AG04449 (cell line): ENCODE data around the gene AMN.

ENCODE experiments used
- CTCF ChIA-PET: fragments of 350-600 bp; formaldehyde crosslinking; extraction: SDS; loops from one replicate; lab custom pipeline; 2021; ENCODE audit warnings: antibody characterized with exemption; lab: Yijun Ruan, JAX
- POLR2A ChIA-PET: fragments of 400-600, 350-600 bp; formaldehyde crosslinking; extraction: SDS; loops from one replicate; lab custom pipeline; 2020; ENCODE audit warnings: antibody characterized with exemption, inconsistent platforms; lab: Yijun Ruan, JAX
- DNase-seq: peaks from one replicate; pipeline ENCODE4 v3.0.0-alpha.2; 2010; ENCODE audit warnings: low read depth, low spot score
- H3K4me3 ChIP-seq: 2 replicates; pipeline ENCODE4 v1.5.1; 2011; ENCODE audit warnings: low read depth, mild to moderate bottlenecking, control low read depth, low read length
- TF ChIP-seq, protein P1 (sequence below): IDR thresholded peaks from one replicate; pipeline ENCODE4 v1.5.1; 2011; ENCODE audit warnings: mild to moderate bottlenecking, moderate library complexity, low read length, control low read depth, inconsistent platforms; ENCODE audit not compliant: insufficient read depth; ENCODE audit errors: missing control alignments

Gene AMN

DNA sequence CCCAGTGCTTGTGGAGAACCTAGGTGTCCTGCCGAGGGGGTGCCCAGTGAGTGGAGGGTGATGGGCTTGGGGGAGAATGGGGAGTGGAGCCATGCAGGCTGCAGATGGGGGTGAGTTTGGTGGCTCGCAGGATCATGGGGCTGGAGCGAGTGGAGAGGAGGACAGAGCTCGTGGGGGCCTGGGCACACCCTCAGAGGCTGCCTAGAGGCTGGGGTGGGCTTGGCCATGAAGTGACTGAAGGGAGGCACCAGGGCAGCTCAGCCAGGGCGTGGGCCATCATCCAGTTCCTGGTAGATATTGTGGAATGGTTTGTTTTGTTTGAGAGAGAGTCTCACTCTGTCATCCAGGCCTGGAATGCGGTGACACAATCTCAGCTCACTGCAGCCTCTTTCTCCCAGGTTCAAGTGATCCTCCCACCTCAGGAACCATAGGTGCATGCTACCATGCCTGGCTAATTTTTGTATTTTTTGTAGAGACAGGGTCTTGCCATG, 43.4 kb upstream of the AMN start:
- TF ChIP-seq, protein P1, sequence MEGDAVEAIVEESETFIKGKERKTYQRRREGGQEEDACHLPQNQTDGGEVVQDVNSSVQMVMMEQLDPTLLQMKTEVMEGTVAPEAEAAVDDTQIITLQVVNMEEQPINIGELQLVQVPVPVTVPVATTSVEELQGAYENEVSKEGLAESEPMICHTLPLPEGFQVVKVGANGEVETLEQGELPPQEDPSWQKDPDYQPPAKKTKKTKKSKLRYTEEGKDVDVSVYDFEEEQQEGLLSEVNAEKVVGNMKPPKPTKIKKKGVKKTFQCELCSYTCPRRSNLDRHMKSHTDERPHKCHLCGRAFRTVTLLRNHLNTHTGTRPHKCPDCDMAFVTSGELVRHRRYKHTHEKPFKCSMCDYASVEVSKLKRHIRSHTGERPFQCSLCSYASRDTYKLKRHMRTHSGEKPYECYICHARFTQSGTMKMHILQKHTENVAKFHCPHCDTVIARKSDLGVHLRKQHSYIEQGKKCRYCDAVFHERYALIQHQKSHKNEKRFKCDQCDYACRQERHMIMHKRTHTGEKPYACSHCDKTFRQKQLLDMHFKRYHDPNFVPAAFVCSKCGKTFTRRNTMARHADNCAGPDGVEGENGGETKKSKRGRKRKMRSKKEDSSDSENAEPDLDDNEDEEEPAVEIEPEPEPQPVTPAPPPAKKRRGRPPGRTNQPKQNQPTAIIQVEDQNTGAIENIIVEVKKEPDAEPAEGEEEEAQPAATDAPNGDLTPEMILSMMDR = no peak
- DNase-seq = no peak
- ChIA-PET POLR2A (interaction anchor here (0.6 kb wide), 1 partner anchor 147 kb away, joined by 3 read pairs; no protein-coding TSS in a partner anchor), CTCF (interaction anchor here (0.8 to 2.4 kb wide), 3 partner anchors 17 to 196 kb away, joined by 3 to 9 read pairs (median 5); no protein-coding TSS in a partner anchor)
- no peak overlapping the region for H3K4me3 ChIP-seq

DNA sequence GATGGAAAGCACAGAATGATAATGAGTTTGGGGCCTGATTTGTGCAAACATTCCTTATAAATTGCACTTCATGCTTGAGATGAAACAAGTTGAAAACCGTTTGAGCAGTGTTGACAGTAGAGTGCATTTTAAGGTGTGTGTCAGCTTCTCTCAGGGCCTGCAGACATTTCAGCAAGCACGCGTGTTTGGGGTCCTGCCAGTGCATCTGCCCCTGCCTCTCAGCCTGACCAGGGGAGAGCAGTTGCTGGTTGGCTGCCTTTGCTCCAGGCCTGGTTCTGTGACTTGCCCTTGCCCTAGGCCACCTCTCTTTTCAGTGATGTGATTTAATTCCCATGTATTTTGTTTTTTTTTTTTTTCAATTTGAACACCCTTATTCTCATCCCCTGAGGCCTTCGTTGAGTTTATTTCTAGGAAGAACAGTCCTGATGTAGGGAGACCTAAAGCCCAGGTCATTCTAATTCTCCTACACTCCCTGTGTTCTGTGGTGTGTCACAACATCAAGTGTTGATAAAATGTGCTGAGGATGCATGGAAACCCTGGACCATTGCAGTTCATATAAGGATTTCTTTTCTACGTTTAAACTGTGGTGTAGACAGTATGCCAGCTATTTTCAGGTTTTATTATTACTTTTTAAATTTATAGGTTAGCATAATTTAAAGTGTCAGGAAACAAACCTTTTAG, 40.1 kb upstream of the AMN start:
- H3K4me3 ChIP-seq = no peak overlapping the region
- ChIA-PET POLR2A (no interaction called here), CTCF (interaction anchor here (1.1 kb wide), 1 partner anchor 9 kb away, joined by 4 read pairs; no protein-coding TSS in a partner anchor)
- TF ChIP-seq, protein P1 = no peak
- DNase-seq = no peak

DNA sequence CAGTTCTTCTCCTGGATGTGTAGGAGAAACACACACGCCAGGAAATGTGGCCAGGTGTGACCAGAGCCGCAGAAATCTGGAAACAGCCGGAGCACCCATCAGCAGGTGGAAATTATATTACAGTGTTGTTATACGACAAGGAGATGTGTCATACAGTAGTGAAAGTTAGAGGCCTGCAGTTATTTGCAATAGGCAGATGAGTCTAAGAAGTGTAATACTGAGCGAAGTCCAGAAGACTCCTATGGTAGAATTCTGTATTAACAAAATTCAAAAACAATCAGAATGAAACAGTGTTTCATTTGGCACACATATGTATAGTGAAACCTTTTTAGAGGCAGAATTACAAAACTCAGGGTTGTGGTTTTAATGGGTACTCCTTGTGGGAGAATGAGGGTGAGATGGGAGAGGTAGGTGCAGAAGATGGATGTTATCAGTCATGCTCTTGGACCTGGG, 39.3 kb upstream of the AMN start:
- CTCF ChIA-PET = no interaction called here
- POLR2A ChIA-PET = no interaction called here
- TF ChIP-seq, protein P1 = no peak

DNA sequence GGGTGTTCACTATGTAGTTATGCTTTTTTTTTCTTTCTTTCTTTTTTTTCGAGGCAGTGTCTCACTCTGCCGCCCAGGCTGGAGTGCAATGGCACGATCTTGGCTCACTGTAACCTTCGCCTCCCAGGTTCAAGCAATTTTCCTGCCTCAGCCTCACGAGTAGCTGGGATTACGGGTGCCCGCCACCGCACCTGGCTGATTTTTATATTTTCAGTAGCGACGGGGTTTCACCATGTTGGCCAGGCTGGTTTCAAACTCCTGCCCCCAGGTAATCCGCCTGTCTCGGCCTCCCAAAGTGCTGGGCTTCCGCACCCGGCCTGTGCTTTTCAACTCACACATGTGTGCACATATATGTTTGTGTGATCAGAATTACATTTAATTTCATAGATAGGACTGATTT, 38.9 kb upstream of the AMN start:
- TF ChIP-seq, protein P1 = no peak
- no peak for DNase-seq
- H3K4me3 ChIP-seq = no peak overlapping the region
- POLR2A ChIA-PET = no interaction called here
- CTCF ChIA-PET = no interaction called here

More for the DNA sequence above, 39.3 kb upstream of the AMN start:
- no peak overlapping the region for H3K4me3 ChIP-seq
- DNase-seq = no peak

DNA sequence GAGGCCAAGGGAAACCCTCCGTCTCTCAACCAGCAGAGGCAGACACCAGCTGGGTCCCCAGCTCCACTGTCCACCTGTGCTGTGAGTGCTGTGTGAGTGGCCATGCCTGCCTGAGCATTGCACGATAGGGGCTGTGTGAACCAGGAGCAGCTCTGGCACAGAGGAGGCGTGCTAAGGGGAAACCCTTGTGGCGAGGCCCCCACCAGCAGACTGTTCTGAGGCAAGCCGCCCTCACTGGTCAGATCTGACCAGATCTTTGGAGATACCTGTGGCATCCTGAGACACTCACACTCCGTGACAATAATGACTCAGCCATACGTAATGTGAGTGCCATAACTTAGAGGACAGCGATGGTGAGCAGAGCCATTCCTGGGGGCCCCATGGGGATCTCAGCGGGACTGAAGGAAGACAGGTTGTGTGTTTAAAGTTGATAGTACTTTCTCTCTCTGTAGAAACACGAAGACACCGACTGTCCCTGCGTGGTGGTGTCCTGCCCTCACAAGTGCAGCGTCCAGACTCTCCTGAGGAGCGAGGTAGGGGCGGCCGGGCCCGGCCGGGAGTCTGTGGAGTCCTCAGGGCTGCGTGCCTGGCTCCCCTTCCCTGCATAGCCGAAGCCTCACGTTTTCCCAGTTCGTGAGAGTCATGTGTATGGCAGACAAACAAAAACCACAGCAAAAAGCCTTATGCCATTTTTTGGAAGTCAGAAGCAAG, 36.6 kb upstream of the AMN start:
- no peak overlapping the region for H3K4me3 ChIP-seq
- ChIA-PET CTCF (no interaction called here), POLR2A (no interaction called here)
- DNase-seq = no peak
- TF ChIP-seq, protein P1 = no peak

DNA sequence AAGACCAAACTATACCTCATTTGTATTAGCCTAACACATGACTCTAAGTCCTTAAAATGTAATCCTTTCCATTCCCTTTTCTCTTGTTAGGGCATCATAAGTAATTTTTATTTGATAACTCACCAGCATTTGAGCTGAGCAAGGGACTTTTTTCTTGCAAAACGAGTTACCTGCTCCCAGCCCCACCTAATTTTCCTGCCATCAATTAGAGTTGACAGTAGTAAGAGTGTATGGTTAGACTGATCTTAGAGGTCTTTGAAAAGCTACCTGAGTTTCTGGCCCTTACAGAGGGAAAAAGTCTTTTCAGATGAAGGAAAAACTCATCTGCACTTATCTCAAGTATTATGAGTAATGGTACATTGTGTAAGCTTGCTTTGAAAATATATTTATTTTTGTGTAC, 33.7 kb upstream of the AMN start:
- TF ChIP-seq, protein P1 = no peak
- no peak for DNase-seq
- H3K4me3 ChIP-seq = no peak overlapping the region
- ChIA-PET POLR2A (no interaction called here), CTCF (no interaction called here)
